ENCODE measurements around the gene CDH23.

The CDH23 gene

DNA sequence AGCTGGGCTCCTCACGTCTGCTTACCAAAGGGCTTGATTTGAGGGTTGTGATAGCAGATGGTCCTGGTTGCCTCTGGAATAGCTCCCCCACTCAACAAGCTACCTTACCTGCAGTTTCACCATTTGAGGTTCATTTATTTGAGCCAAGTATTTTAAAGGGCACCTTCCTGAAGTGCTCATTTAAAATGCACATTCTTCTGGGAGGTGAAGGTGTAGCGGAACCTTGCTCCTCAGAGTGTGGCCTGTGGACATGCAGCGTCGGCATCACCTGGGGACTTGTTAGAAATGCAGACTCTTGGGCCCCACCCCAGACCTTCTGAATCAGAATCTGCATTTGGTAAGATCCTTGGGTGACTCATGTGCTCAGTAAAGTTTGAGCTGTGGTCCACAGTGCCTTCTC, 2.3 kb downstream of the CDH23 start:
- no peak overlapping the region for H3K27ac ChIP-seq
- no peak for TF ChIP-seq CTCF (conservative IDR thresholded peaks at IDR 0.05)

- no peak overlapping the region for H3K27ac ChIP-seq
- TF ChIP-seq CTCF (conservative IDR thresholded peaks at IDR 0.05) = no peak
Measured at GRCh38 chr10:71399946-71400345, 3.2 kb downstream of the CDH23 start.

DNA sequence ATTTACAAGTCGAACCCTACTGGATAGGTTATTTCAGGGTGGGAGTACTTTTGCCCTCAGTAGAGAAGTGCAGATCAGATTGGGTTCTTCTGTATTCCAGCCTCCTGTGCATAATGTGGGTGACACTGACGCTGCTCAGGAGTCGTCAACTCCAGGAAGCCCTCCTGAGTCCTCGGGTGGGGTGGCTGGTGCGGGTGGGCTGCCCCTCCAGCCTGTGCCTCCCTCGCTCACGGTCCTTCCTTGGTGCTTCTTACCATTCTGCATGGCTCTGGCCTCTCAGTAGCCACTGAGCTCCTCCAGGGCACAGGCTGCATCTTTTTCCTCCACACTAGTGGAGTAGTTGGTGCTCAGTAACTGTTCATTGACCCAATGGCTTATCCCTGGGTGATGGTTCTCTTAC, 4.3 kb downstream of the CDH23 start:
- H3K27ac ChIP-seq = no peak overlapping the region
- no peak for TF ChIP-seq CTCF (conservative IDR thresholded peaks at IDR 0.05)

DNA sequence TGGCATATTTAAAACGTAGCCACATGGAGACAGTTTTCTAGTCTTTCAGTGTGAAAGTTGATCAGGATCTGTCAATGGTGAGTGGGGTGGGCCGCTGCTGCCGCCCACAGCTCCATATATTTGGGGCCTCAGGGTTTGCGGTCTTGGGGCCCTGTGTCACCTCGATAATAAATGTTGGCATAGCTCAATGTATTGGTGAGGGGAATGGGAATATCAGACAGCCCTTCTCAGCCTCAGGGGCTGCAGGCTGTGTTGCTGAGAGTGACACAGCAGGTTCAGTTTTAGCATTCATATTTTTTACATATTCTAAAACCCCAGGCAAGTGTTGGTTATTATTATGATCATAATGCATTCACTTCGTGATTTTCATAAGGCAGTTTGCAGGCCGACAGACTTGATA, 5.3 kb downstream of the CDH23 start:
- no peak for TF ChIP-seq CTCF (conservative IDR thresholded peaks at IDR 0.05)
- no peak overlapping the region for H3K27ac ChIP-seq

- no peak overlapping the region for H3K27ac ChIP-seq
- no peak for TF ChIP-seq CTCF (conservative IDR thresholded peaks at IDR 0.05)
Measured at GRCh38 chr10:71404503-71405295, 8.0 kb downstream of the CDH23 start.

GRCh38 chr10:71406878-71407277, 10.2 kb downstream of the CDH23 start:
- H3K27ac ChIP-seq = no peak overlapping the region
- TF ChIP-seq CTCF (conservative IDR thresholded peaks at IDR 0.05) = no peak

- H3K27ac ChIP-seq = no peak overlapping the region
- TF ChIP-seq CTCF (conservative IDR thresholded peaks at IDR 0.05) = no peak
Measured at GRCh38 chr10:71408436-71409225, 11.9 kb downstream of the CDH23 start.

Data from VCaP (cell line).